Parathyroid adenoma (tissue), 2 donors: Measurements from ENCODE around the gene BBIP1.
A peak's percentile ranks its signal among the peaks of the same experiment; 100 is the strongest.

ENCODE experiments used
- H2AFZ ChIP-seq: fragments of 300-600 bp; sonication (generic); one replicate; pipeline ENCODE4 v1.7.0; 2017; ENCODE audit warnings: antibody characterized with exemption, mild to moderate bottlenecking
- H3K27ac ChIP-seq: fragments of 300-600 bp; sonication (generic); one replicate; pipeline ENCODE4 v1.7.0; 2017
- H3K27me3 ChIP-seq: fragments of 300-600 bp; sonication (generic); one replicate; pipeline ENCODE4 v1.7.0; 2017; ENCODE audit warnings: low read length; ENCODE audit not compliant: control insufficient read depth, insufficient read depth
- H3K36me3 ChIP-seq: fragments of 300-600 bp; sonication (generic); one replicate; pipeline ENCODE4 v1.7.0; 2017; ENCODE audit warnings: low read length; ENCODE audit not compliant: control insufficient read depth, insufficient read depth
- H3K4me1 ChIP-seq: fragments of 300-600 bp; sonication (generic); one replicate; pipeline ENCODE4 v1.7.0; 2017; ENCODE audit warnings: control low read depth
- H3K4me2 ChIP-seq: fragments of 300-600 bp; sonication (generic); one replicate; pipeline ENCODE4 v1.7.0; 2017; ENCODE audit warnings: low read length
- H3K4me3 ChIP-seq: fragments of 300-600 bp; sonication (generic); one replicate; pipeline ENCODE4 v1.7.0; 2017; ENCODE audit warnings: low read depth, low read length
- H3K79me2 ChIP-seq: fragments of 300-600 bp; sonication (generic); one replicate; pipeline ENCODE4 v1.7.0; 2017; ENCODE audit warnings: control low read depth
- H3K9ac ChIP-seq: fragments of 300-600 bp; sonication (generic); one replicate; pipeline ENCODE4 v1.7.0; 2017; ENCODE audit warnings: mild to moderate bottlenecking
- H3K9me3 ChIP-seq: fragments of 300-600 bp; sonication (generic); one replicate; pipeline ENCODE4 v1.7.0; 2017; ENCODE audit warnings: low read length; ENCODE audit not compliant: control insufficient read depth
- TF ChIP-seq, protein P1 (sequence below): fragments of 300-600 bp; sonication (generic); IDR thresholded peaks from one replicate; pipeline ENCODE4 v1.7.0; 2017; ENCODE audit warnings: antibody characterized with exemption, mild to moderate bottlenecking
- donor health status: primary hyperparathyroidism.

BBIP1 gene

GRCh38 chr10:110876000-110876399 is 43.0 kb downstream of the BBIP1 start:
- H3K9ac ChIP-seq: no peak overlapping the region
- peak overlapping the region; percentile 82 for H3K4me3 ChIP-seq
- TF ChIP-seq, protein P1, sequence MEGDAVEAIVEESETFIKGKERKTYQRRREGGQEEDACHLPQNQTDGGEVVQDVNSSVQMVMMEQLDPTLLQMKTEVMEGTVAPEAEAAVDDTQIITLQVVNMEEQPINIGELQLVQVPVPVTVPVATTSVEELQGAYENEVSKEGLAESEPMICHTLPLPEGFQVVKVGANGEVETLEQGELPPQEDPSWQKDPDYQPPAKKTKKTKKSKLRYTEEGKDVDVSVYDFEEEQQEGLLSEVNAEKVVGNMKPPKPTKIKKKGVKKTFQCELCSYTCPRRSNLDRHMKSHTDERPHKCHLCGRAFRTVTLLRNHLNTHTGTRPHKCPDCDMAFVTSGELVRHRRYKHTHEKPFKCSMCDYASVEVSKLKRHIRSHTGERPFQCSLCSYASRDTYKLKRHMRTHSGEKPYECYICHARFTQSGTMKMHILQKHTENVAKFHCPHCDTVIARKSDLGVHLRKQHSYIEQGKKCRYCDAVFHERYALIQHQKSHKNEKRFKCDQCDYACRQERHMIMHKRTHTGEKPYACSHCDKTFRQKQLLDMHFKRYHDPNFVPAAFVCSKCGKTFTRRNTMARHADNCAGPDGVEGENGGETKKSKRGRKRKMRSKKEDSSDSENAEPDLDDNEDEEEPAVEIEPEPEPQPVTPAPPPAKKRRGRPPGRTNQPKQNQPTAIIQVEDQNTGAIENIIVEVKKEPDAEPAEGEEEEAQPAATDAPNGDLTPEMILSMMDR: no peak
- peaks cover 24% of the 10 kb centered on the region for H3K36me3 ChIP-seq
- peaks cover 56% of the 10 kb centered on the region for H3K79me2 ChIP-seq
- H3K27ac ChIP-seq: peak overlapping the region; percentile 100
- peak overlapping the region; percentile 94 for H3K4me2 ChIP-seq
- H3K9me3 ChIP-seq: no peaks in the 10 kb centered on the region
- H2AFZ ChIP-seq: no peak overlapping the region
- peaks cover 20% of the 10 kb centered on the region for H3K4me1 ChIP-seq
- no peaks in the 10 kb centered on the region for H3K27me3 ChIP-seq

DNA sequence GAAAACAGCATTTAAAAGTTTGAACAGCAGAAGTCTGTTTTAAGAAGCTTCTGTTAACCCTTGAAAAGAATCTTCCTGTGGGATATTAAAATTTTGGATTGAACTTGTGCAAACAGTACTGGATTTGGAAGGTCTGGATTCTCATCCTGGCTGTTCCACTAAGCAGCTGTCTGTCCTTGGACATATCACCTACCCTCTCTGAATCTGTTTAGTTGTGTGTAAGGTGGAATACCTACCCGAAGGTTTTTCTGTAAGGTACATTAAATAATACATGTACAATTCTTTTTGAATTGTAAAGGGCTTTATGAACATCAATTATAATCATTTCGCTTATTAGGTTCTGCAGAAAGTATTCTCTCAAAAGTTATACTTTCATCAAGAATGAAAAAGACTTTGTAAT is 45.0 kb downstream of the BBIP1 start:
- Histone ChIP-seq H3K79me2 (peaks cover 52% of the 10 kb centered on the region), H3K9me3 (no peaks in the 10 kb centered on the region), H2AFZ (no peak overlapping the region), H3K27ac (peak overlapping the region; percentile 100), H3K4me3 (peak overlapping the region; percentile 82), H3K4me1 (peaks cover 21% of the 10 kb centered on the region), H3K9ac (peak overlapping the region; percentile 24), H3K4me2 (peak overlapping the region; percentile 94), H3K36me3 (peaks cover 21% of the 10 kb centered on the region), H3K27me3 (no peaks in the 10 kb centered on the region)
- TF ChIP-seq, protein P1: no peak

DNA sequence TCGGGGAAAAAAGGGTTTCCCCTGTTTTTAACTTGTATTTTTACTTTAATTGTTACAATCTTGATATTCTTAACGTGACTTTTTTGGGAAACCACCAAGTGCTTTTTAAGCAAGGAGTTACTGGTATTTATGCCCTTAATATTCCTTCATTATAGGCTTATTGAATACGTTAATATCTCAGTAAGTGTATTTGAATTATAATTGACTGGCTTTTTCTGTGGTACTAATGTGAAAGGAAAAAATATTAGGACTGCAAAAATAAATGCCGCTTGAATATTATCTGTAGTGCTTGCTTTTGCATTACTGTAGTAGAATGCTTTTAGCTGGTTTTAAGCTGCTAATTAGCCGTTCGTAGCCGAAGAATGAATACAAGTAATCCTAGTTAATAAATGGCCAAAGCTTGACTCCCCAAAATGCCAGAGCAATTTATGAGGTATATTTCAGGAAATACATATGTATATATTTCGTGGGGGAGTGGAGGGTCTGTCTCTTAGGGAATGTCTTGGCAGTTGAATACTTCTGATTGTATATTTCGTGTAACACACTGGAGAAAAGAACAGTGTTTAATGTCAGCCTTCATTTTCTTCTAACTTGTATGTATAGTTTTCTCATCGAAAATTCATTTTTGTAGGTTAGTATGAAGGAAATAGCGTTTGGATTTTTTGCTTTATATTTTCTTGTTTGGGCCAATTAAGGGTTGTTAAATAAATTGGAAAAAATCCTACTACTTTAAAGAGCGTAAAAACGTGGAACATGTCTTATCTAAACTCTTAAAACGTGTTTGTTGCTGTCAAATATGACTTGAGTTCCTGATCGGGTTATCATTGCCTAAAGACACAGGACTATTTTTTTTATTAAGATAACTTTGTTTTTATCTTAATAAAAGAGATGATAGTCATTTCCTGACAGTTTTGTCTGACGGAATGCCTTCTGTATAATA is 45.7 kb downstream of the BBIP1 start:
- Histone ChIP-seq H2AFZ (no peak overlapping the region), H3K27me3 (no peaks in the 10 kb centered on the region), H3K4me3 (peak overlapping the region; percentile 82), H3K36me3 (peaks cover 17% of the 10 kb centered on the region), H3K9me3 (no peaks in the 10 kb centered on the region), H3K4me1 (peaks cover 18% of the 10 kb centered on the region), H3K9ac (peak overlapping the region; percentile 99), H3K27ac (peak overlapping the region; percentile 100), H3K4me2 (peak overlapping the region; percentile 94), H3K79me2 (peaks cover 45% of the 10 kb centered on the region)
- TF ChIP-seq, protein P1: no peak

DNA sequence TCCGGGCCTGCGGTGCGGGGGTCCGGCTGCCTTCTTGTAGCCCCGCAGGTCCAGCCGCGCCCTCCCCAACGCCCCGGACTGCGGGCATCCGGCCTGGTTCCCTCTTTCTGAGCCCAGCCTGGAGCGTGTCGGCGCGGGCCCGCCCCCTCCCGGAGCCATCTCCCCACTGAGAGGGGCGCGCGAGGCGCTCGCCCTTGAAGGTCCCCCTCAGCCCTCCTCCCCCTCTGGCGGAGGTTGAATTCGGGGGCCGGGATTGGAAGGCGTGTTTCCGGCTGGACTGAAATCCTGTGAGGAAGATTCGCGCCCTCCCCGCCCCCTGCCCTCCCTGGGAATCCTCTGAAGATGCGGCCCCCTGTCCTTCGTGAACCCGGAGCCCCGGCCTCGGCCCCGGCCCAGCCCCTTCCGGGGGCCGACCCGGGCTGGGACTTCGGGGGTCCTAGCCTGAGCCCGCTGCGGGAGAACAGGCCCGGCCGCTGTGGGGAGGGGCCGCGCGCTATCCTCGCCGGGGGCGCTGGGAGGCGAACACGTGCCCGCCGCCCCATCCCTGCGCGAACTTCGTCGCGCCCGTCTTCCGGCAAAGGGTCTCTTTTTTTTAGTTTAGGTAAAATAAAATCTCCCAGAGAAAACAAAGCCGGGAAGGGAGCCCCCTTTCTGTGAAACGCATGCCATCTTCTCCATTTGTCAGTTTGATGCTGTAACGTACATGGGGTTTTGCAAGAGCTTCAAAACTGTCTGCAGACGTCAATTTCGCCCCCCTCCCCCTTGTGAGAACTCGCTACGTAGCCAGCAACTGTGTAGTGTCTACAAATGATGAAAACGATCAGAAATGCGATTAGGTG is 46.6 kb downstream of the BBIP1 start:
- Histone ChIP-seq H2AFZ (peak overlapping the region; percentile 84), H3K4me2 (peak overlapping the region; percentile 94), H3K9me3 (no peaks in the 10 kb centered on the region), H3K27ac (peak overlapping the region; percentile 100), H3K79me2 (peaks cover 38% of the 10 kb centered on the region), H3K4me1 (peaks cover 27% of the 10 kb centered on the region), H3K4me3 (peak overlapping the region; percentile 82), H3K36me3 (peaks cover 14% of the 10 kb centered on the region), H3K9ac (peak overlapping the region; percentile 99), H3K27me3 (no peaks in the 10 kb centered on the region)
- TF ChIP-seq, protein P1: peak; percentile 34
